Activated CD4-positive, alpha-beta T cell treated with anti-CD3 and anti-CD28 coated beads, Interleukin-2, Interleukin-4, amounts not matched to agents 100 ng/mL and 50 ng/mL, durations not matched to agents 16 hours and 8 hours (primary cell): Measurements from ENCODE around the gene PTPRC.

ENCODE experiments used
- DNase-seq: peaks from one replicate; pipeline ENCODE4 v3.0.0-alpha.2; 2020; ENCODE audit warnings: low spot score

PTPRC gene

GRCh38 chr1:198620218-198620617 lies 18.6 kb upstream of the PTPRC start:
- no peak for DNase-seq

GRCh38 chr1:198620951-198621824 lies 17.7 kb upstream of the PTPRC start:
- DNase-seq = peak; percentile 85

GRCh38 chr1:198622001-198622400 lies 16.8 kb upstream of the PTPRC start:
- DNase-seq = no peak

GRCh38 chr1:198623752-198624647 lies 14.8 kb upstream of the PTPRC start:
- no peak for DNase-seq

- no peak for DNase-seq
Measured at GRCh38 chr1:198624648-198624980, 14.2 kb upstream of the PTPRC start.

- DNase-seq = no peak
Measured at GRCh38 chr1:198627436-198628066, 11.3 kb upstream of the PTPRC start.

GRCh38 chr1:198628067-198628455 lies 10.8 kb upstream of the PTPRC start:
- no peak for DNase-seq

GRCh38 chr1:198629610-198630009 lies 9.2 kb upstream of the PTPRC start:
- DNase-seq = no peak

- DNase-seq = no peak
Measured at GRCh38 chr1:198630863-198631262, 8.0 kb upstream of the PTPRC start.

GRCh38 chr1:198631292-198631691 lies 7.5 kb upstream of the PTPRC start:
- DNase-seq = no peak

- no peak for DNase-seq
Measured at GRCh38 chr1:198632007-198632406, 6.8 kb upstream of the PTPRC start.

GRCh38 chr1:198633675-198634121 lies 5.1 kb upstream of the PTPRC start:
- DNase-seq = no peak

- no peak for DNase-seq
Measured at GRCh38 chr1:198635964-198636363, 2.9 kb upstream of the PTPRC start.

GRCh38 chr1:198636391-198636790 lies 2.4 kb upstream of the PTPRC start:
- DNase-seq = no peak

- DNase-seq = no peak
Measured at GRCh38 chr1:198637157-198637556, 1.7 kb upstream of the PTPRC start.

GRCh38 chr1:198637916-198638437 lies 863 bp upstream of the PTPRC start:
- no peak for DNase-seq

GRCh38 chr1:198638441-198638840 lies 399 bp upstream of the PTPRC start:
- no peak for DNase-seq

- no peak for DNase-seq
Measured at GRCh38 chr1:198639671-198640143, 867 bp downstream of the PTPRC start.

- no peak for DNase-seq
Measured at GRCh38 chr1:198640174-198640573, 1.3 kb downstream of the PTPRC start.

- peak; percentile 84 for DNase-seq
Measured at GRCh38 chr1:198641501-198641900, 2.7 kb downstream of the PTPRC start.

- DNase-seq = no peak
Measured at GRCh38 chr1:198641966-198642668, 3.3 kb downstream of the PTPRC start.

- DNase-seq = no peak
Measured at GRCh38 chr1:198642983-198643382, 4.1 kb downstream of the PTPRC start.
